ENCODE data around the gene FAM170B. TPM values are rescaled to one million over a fixed set of nuclear protein-coding genes. Genes with fewer than 3 reads are reported as not detected.

FAM170B gene
- total and polyA plus RNA-seq, 10 donors = 0.05 to 0.06 TPM; not detected in 8

- peaks cover 0 to 18% (median 3%) of the 10 kb centered on the region in 6 donors for H3K4me1 ChIP-seq
- intact Hi-C loops (cut with DNase I; ENCODE audit: low total_unique reads) = no loop called here
- no peak overlapping the region for H3K27ac ChIP-seq
- no peak overlapping the region for H3K4me3 ChIP-seq
- no peak for TF ChIP-seq CTCF (IDR thresholded peaks at IDR 0.05 in 8 of 11, conservative IDR thresholded peaks at IDR 0.05 in 3 of 11)
- TF ChIP-seq POLR2A (IDR thresholded peaks at IDR 0.05) = no peak
- TF ChIP-seq POLR2AphosphoS5 (IDR thresholded peaks at IDR 0.05) = no peak
- 83 to 92% (median 86%) methylated on average over 14 of the region's 14 CpGs for WGBS, 5 donors
- DNase-seq = no peak
- peaks cover 0 to 56% (median 2%) of the 10 kb centered on the region in 6 donors for H3K36me3 ChIP-seq
- H3K9me3 ChIP-seq = no peaks in the 10 kb centered on the region
- no peaks in the 10 kb centered on the region for H3K27me3 ChIP-seq (replicated peaks in 1 of 7)
Observed at GRCh38 chr10:49166484-49167400, 32.9 kb upstream of the FAM170B start.

GRCh38 chr10:49165821-49166483, 32.1 kb upstream of the FAM170B start:
- Histone ChIP-seq H3K9me3 (no peaks in the 10 kb centered on the region), H3K27ac (no peak overlapping the region), H3K36me3 (peaks cover 0 to 64% (median 2%) of the 10 kb centered on the region in 6 donors), H3K4me1 (peaks cover 0 to 14% (median 2%) of the 10 kb centered on the region in 6 donors), H3K27me3 (replicated peaks in 1 of 7) (no peaks in the 10 kb centered on the region), H3K4me3 (no peak overlapping the region)
- DNase-seq = no peak
- 87 to 92% (median 90%) methylated on average over 14 of the region's 14 CpGs for WGBS, 5 donors
- TF ChIP-seq POLR2A (IDR thresholded peaks at IDR 0.05) (no peak), CTCF (IDR thresholded peaks at IDR 0.05 in 8 of 11, conservative IDR thresholded peaks at IDR 0.05 in 3 of 11) (no peak), POLR2AphosphoS5 (IDR thresholded peaks at IDR 0.05) (no peak)
- intact Hi-C loops (cut with DNase I; ENCODE audit: low total_unique reads) = no loop called here

- Histone ChIP-seq H3K4me1 (peaks cover 0 to 14% (median 2%) of the 10 kb centered on the region in 6 donors), H3K36me3 (peaks cover 0 to 68% (median 2%) of the 10 kb centered on the region in 6 donors), H3K27ac (no peak overlapping the region), H3K9me3 (no peaks in the 10 kb centered on the region), H3K4me3 (no peak overlapping the region), H3K27me3 (replicated peaks in 1 of 7) (no peaks in the 10 kb centered on the region)
- intact Hi-C loops (cut with DNase I; ENCODE audit: low total_unique reads) = no loop called here
- no peak for DNase-seq
- 74 to 90% (median 79%) methylated on average over 7 of the region's 7 CpGs for WGBS, 5 donors
- TF ChIP-seq CTCF (IDR thresholded peaks at IDR 0.05 in 8 of 11, conservative IDR thresholded peaks at IDR 0.05 in 3 of 11) (no peak), POLR2AphosphoS5 (IDR thresholded peaks at IDR 0.05) (no peak), POLR2A (IDR thresholded peaks at IDR 0.05) (no peak)
Observed at GRCh38 chr10:49165259-49165658, 31.4 kb upstream of the FAM170B start.
